IMR-90 (cell line): Measurements from ENCODE around the gene ARPC5. TPM values are rescaled to one million over a fixed set of nuclear protein-coding genes. Genes with fewer than 3 reads are reported as not detected.
A peak's percentile ranks its signal among the peaks of the same experiment; 100 is the strongest.

Source experiments
- ATAC-seq: fragments of 200-7000 bp; cut with Tn5 transposase; 2 replicates; pipeline ENCODE4 v1.9.1; 2020; ENCODE audit warnings: low read depth, mild to moderate bottlenecking, moderate library complexity
- BruUV-seq: library from RNA; stranded (reverse); fragments of 400-500 nt; replicated peaks from 2 replicates; lab custom pipeline; 2021; lab: Mats Ljungman, UMichigan
- CTCF ChIA-PET: fragments of 300-600 bp; formaldehyde crosslinking; extraction: SDS; loops from one replicate; lab custom pipeline; 2021; ENCODE audit warnings: antibody characterized with exemption; lab: Yijun Ruan, JAX
- POLR2A ChIA-PET: fragments of 300-600 bp; sonication (Branson Sonifier 250); formaldehyde crosslinking; loops from one replicate; lab custom pipeline; 2022; ENCODE audit warnings: antibody characterized with exemption; ENCODE audit not compliant: unreplicated experiment; lab: Charles Lee
- DNase-seq: peaks from one replicate; pipeline ENCODE4 v3.0.0; 2013
- H2AFZ ChIP-seq: replicated peaks from 2 replicates; pipeline ENCODE3; 2013; ENCODE audit warnings: low read length, mild to moderate bottlenecking; ENCODE audit not compliant: poor library complexity
- H2AK5ac ChIP-seq: 2 replicates; pipeline ENCODE4 v1.6.1; 2013; ENCODE audit warnings: low read depth, low read length, inconsistent platforms
- H2AK9ac ChIP-seq: replicated peaks from 2 replicates; pipeline ENCODE3; 2013; ENCODE audit warnings: mild to moderate bottlenecking, low read depth, low read length, moderate library complexity; ENCODE audit not compliant: poor library complexity
- H2BK120ac ChIP-seq: 2 replicates; pipeline ENCODE4 v1.6.1; 2013; ENCODE audit warnings: low read depth, low read length, inconsistent platforms
- H2BK15ac ChIP-seq: 3 replicates; pipeline ENCODE4 v1.6.1; 2013; ENCODE audit warnings: low read depth, low read length, inconsistent platforms
- H2BK20ac ChIP-seq: 2 replicates; pipeline ENCODE4 v1.6.1; 2013; ENCODE audit warnings: low read depth, mild to moderate bottlenecking, inconsistent platforms, low read length, moderate library complexity
- H2BK5ac ChIP-seq: 2 replicates; pipeline ENCODE4 v1.6.1; 2013; ENCODE audit warnings: mild to moderate bottlenecking, low read depth, low read length, inconsistent platforms; ENCODE audit not compliant: poor library complexity, severe bottlenecking
- H3K14ac ChIP-seq: replicated peaks from 2 replicates; pipeline ENCODE4 v1.6.1; 2013; ENCODE audit warnings: low read depth, low read length, inconsistent platforms
- H3K18ac ChIP-seq: 2 replicates; pipeline ENCODE4 v1.6.1; 2013; ENCODE audit warnings: low read depth, low read length, control low read depth
- H3K23ac ChIP-seq: 2 replicates; pipeline ENCODE4 v1.6.1; 2013; ENCODE audit warnings: low read depth, low read length, inconsistent platforms
- H3K27ac ChIP-seq: 2 replicates; pipeline ENCODE4 v1.5.1; 2013; ENCODE audit warnings: mild to moderate bottlenecking, control low read depth, low read length; ENCODE audit not compliant: insufficient read depth
- H3K27me3 ChIP-seq: 2 replicates; pipeline ENCODE4 v1.6.1; 2013; ENCODE audit warnings: low read length; ENCODE audit not compliant: control insufficient read depth, insufficient read depth
- H3K36me3 ChIP-seq: 2 replicates; pipeline ENCODE4 v1.6.1; 2013; ENCODE audit warnings: low read length, mixed read lengths; ENCODE audit not compliant: control insufficient read depth, insufficient read depth
- H3K4ac ChIP-seq: 2 replicates; pipeline ENCODE4 v1.6.1; 2013; ENCODE audit warnings: low read depth, low read length, inconsistent platforms
- H3K4me1 ChIP-seq: 2 replicates; pipeline ENCODE4 v1.6.1; 2013; ENCODE audit warnings: low read length, mixed read lengths; ENCODE audit not compliant: control insufficient read depth, insufficient read depth
- H3K4me2 ChIP-seq: 2 replicates; pipeline ENCODE4 v1.6.1; 2013; ENCODE audit warnings: low read depth, mild to moderate bottlenecking, control low read depth, low read length, moderate library complexity
- H3K4me3 ChIP-seq: 2 replicates; pipeline ENCODE4 v1.5.1; 2013; ENCODE audit warnings: low read depth, mild to moderate bottlenecking, control low read depth, low read length, moderate library complexity; ENCODE audit not compliant: insufficient read depth
- H3K56ac ChIP-seq: 2 replicates; pipeline ENCODE4 v1.6.1; 2013; ENCODE audit warnings: low read length, inconsistent platforms; ENCODE audit not compliant: insufficient read depth; ENCODE audit errors: extremely low read depth
- H3K79me1 ChIP-seq, 2 experiments: 2 replicates each; pipeline ENCODE4 v1.6.1; 2013; ENCODE audit warnings: low read length in 2 of 2, inconsistent platforms in 1 of 2, low read depth in 1 of 2
- H3K9ac ChIP-seq: 2 replicates; pipeline ENCODE4 v1.6.1; 2013; ENCODE audit warnings: low read depth, low read length, control low read depth
- H3K9me1 ChIP-seq: 2 replicates; pipeline ENCODE4 v1.6.1; 2013; ENCODE audit warnings: low read length, inconsistent platforms; ENCODE audit not compliant: insufficient read depth
- H3K9me3 ChIP-seq: 2 replicates; pipeline ENCODE4 v1.6.1; 2013; ENCODE audit warnings: low read length; ENCODE audit not compliant: control insufficient read depth, insufficient read depth
- H4K20me1 ChIP-seq: 2 replicates; pipeline ENCODE4 v1.6.1; 2013; ENCODE audit warnings: low read length, inconsistent platforms; ENCODE audit not compliant: insufficient read depth
- H4K5ac ChIP-seq: 2 replicates; pipeline ENCODE4 v1.6.1; 2013; ENCODE audit warnings: mild to moderate bottlenecking, low read depth, low read length, control low read depth
- H4K8ac ChIP-seq, 2 experiments: 2 replicates each; pipeline ENCODE4 v1.6.1; 2013; ENCODE audit warnings: low read depth in 2 of 2, low read length in 2 of 2, control low read depth in 1 of 2, inconsistent platforms in 1 of 2
- H4K91ac ChIP-seq: 2 replicates; pipeline ENCODE4 v1.6.1; 2013; ENCODE audit warnings: low read depth, low read length, inconsistent platforms; ENCODE audit not compliant: insufficient read depth
- CEBPB ChIP-seq: IDR thresholded peaks from 2 replicates; pipeline ENCODE4 v1.6.1; 2012; ENCODE audit warnings: low read depth, low read length, improper control_type of control experiment
- CHD1 ChIP-seq: IDR thresholded peaks from 2 replicates; pipeline ENCODE4 v1.6.1; 2012; ENCODE audit warnings: low read depth, low read length, improper control_type of control experiment
- MAFK ChIP-seq: IDR thresholded peaks from 2 replicates; pipeline ENCODE4 v1.6.1; 2012; ENCODE audit warnings: low read depth, low read length, improper control_type of control experiment
- MAZ ChIP-seq: IDR thresholded peaks from 2 replicates; pipeline ENCODE4 v1.6.1; 2012; ENCODE audit warnings: low read depth, mild to moderate bottlenecking, low read length, improper control_type of control experiment, moderate library complexity, borderline replicate concordance
- MXI1 ChIP-seq: IDR thresholded peaks from 2 replicates; pipeline ENCODE4 v1.6.1; 2012; ENCODE audit warnings: low read depth, mild to moderate bottlenecking, low read length, moderate library complexity, borderline replicate concordance
- NFE2L2 ChIP-seq: fragments of 150-350 bp; IDR thresholded peaks from 2 replicates; pipeline ENCODE4 v1.6.1; 2016; ENCODE audit warnings: low read depth, mild to moderate bottlenecking, low read length
- POLR2A ChIP-seq: IDR thresholded peaks from 2 replicates; pipeline ENCODE4 v1.6.1; 2012; ENCODE audit warnings: mild to moderate bottlenecking, low read depth, low read length
- RAD21 ChIP-seq: IDR thresholded peaks from 2 replicates; pipeline ENCODE4 v1.6.1; 2012; ENCODE audit warnings: low read length, improper control_type of control experiment
- RFX5 ChIP-seq: IDR thresholded peaks from 2 replicates; pipeline ENCODE4 v1.8.0; 2012; ENCODE audit warnings: low read depth, mild to moderate bottlenecking, low read length, moderate library complexity
- WGBS, 2 experiments: methylation state at CpG; one replicate each; pipeline versions ENCODE4 v1.1.5 to v1.1.7; 2013; ENCODE audit warnings: missing lambda C conversion rate in 2 of 2; ENCODE audit not compliant: insufficient read length in 1 of 2; ENCODE audit errors: extremely low coverage in 2 of 2; 5-methylcytosine and 5-hydroxymethylcytosine counted together
- dilution Hi-C: fragments of 300-500 bp; cut with HindIII; formaldehyde crosslinking; loops from one replicate; pipeline ENCODE4 v1.14.3; 2018; ENCODE audit warnings: low sequenced_read_pairs; ENCODE audit not compliant: unreplicated experiment
- in situ Hi-C: fragments of 300-500 bp; cut with MboI; formaldehyde crosslinking; loops from 3 replicates; pipeline ENCODE4 v1.14.3; 2019; ENCODE audit warnings: low sequenced_read_pairs, inconsistent platforms, mixed read lengths
- intact Hi-C: fragments of 100-400 bp; cut with micrococcal nuclease; formaldehyde crosslinking; loops from 2 replicates; pipeline ENCODE4 v1.10.0; 2022
- polyA plus RNA-seq, 3 experiments: library from polyadenylated mRNA; depleted of rRNA; stranded (reverse); fragments of >200 nt; gene quantifications; 2 replicates each; pipeline ENCODE4 v1.2.3, GENCODE V29; 2012; ENCODE audit warnings: low replicate concordance in 1 of 3
- total RNA-seq: library from RNA; depleted of rRNA; stranded (reverse); fragments of >200 nt; gene quantifications from 2 replicates; pipeline ENCODE4 v1.2.3, GENCODE V29; 2012
- TF ChIP-seq, protein P1 (sequence below): fragments of 150-350 bp; IDR thresholded peaks from 2 replicates; pipeline ENCODE4 v1.6.1; 2017; ENCODE audit warnings: mild to moderate bottlenecking, antibody characterized with exemption, low read length, low read depth
- TF ChIP-seq, protein P2 (sequence below): fragments of 150-350 bp; IDR thresholded peaks from 2 replicates; pipeline ENCODE4 v1.6.1; 2016; ENCODE audit warnings: low read depth, mild to moderate bottlenecking, low read length, moderate library complexity, borderline replicate concordance

The ARPC5 gene
- total and polyA plus RNA-seq, 2 of the 4 experiments (the other 2 are of a cell fraction), result 132 to 212 TPM

DNA sequence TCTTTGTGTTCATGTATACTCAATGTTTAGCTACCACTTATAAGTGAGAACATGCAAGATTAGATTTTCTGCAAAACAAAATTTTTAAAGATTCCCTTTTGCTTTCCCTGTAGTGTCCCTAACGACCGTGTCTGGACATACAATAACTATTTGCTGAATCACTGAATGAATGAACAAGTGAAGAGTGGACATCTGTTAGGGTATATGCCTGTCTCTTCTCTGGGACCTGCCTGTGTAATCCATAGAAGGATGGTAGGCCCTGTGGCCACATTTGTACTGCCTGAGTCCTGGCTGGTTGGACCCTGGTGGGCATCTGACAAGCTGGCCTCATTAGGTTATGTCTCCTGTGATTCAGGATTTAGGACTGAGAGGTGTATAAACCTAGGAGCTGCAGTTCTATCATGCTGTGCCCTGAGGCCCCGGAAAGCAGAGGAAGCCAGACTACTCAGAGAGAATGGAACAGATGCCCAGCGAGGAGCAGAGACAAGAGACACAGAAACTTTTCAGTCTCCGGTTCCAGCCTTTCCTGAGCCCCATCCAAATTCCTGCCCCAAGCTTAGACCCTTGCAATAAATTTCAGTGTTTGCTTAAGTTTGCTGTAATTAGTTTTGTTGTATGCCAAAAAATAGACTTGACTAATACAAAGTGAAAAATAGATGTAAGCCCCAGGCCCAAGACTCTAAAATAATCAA lies 37.8 kb downstream of the ARPC5 start:
- H2BK20ac ChIP-seq, result no peak overlapping the region
- POLR2A ChIA-PET, result interaction anchor here (0.6 kb wide), 1 partner anchor 245 kb away, joined by 12 read pairs; no protein-coding TSS in a partner anchor
- WGBS, 2 experiments, result no CpG with 5 or more reads among the region's 5 CpGs

More for the DNA sequence above, 37.8 kb downstream of the ARPC5 start:
- TF ChIP-seq NFE2L2, result no peak
- no peak for TF ChIP-seq MAZ
- TF ChIP-seq, protein P1, sequence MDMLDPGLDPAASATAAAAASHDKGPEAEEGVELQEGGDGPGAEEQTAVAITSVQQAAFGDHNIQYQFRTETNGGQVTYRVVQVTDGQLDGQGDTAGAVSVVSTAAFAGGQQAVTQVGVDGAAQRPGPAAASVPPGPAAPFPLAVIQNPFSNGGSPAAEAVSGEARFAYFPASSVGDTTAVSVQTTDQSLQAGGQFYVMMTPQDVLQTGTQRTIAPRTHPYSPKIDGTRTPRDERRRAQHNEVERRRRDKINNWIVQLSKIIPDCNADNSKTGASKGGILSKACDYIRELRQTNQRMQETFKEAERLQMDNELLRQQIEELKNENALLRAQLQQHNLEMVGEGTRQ, result no peak
- TF ChIP-seq, protein P2, sequence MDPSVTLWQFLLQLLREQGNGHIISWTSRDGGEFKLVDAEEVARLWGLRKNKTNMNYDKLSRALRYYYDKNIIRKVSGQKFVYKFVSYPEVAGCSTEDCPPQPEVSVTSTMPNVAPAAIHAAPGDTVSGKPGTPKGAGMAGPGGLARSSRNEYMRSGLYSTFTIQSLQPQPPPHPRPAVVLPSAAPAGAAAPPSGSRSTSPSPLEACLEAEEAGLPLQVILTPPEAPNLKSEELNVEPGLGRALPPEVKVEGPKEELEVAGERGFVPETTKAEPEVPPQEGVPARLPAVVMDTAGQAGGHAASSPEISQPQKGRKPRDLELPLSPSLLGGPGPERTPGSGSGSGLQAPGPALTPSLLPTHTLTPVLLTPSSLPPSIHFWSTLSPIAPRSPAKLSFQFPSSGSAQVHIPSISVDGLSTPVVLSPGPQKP, result no peak
- TF ChIP-seq MAFK, result no peak
- TF ChIP-seq CEBPB, result no peak
- TF ChIP-seq RAD21, result no peak
- no peak for TF ChIP-seq MXI1
- no peak for TF ChIP-seq RFX5
- no peak for TF ChIP-seq POLR2A
- no peak for TF ChIP-seq CHD1
- DNase-seq (peak; percentile 35), ATAC-seq (peak; percentile 50)
- dilution Hi-C loops (no loop called here), intact Hi-C loops (no loop called here), in situ Hi-C loops (no loop called here)
- Histone ChIP-seq H3K4me3 (no peak overlapping the region), H3K27ac (no peak overlapping the region), H3K9ac (no peak overlapping the region), H3K4me1 (peaks cover 5% of the 10 kb centered on the region; the same call in 1 of the 2 replicates), H4K20me1 (no peaks in the 10 kb centered on the region), H3K4ac (no peak overlapping the region), H3K9me1 (no peaks in the 10 kb centered on the region), H2AK9ac (no peak overlapping the region), H3K18ac (no peak overlapping the region), H3K9me3 (no peaks in the 10 kb centered on the region), H3K56ac (no peak overlapping the region), H4K91ac (no peak overlapping the region), H3K27me3 (no peaks in the 10 kb centered on the region), H3K36me3 (no peaks in the 10 kb centered on the region), H2BK5ac (no peak overlapping the region), H4K8ac (no peak overlapping the region), H2BK120ac (no peak overlapping the region), H2BK15ac (no peak overlapping the region), H2AK5ac (no peak overlapping the region), H4K5ac (no peak overlapping the region), H2AFZ (peak overlapping the region; percentile 9), H3K23ac (no peak overlapping the region), H3K14ac (0 out of 2 replicates have a peak overlapping the region, but pooled peaks have one; percentile 0), H3K79me1 (no peaks in the 10 kb centered on the region), H3K4me2 (no peak overlapping the region)
- CTCF ChIA-PET, result no interaction called here
- no TSS peak for BruUV-seq
